Endothelial cell (in vitro differentiated cells): ENCODE measurements around the gene NXT1. TPM values are rescaled to one million over a fixed set of nuclear protein-coding genes. Genes with fewer than 3 reads are reported as not detected.

Experiments
- DNase-seq: peaks from one replicate; pipeline ENCODE4 v3.0.0; 2021; ENCODE audit warnings: low spot score
- H3K27ac Mint-ChIP-seq: one replicate; pipeline ENCODE4 v1.8.0; 2021; ENCODE audit warnings: mixed read lengths, inconsistent platforms; ENCODE audit not compliant: unreplicated experiment
- H3K27me3 Mint-ChIP-seq: one replicate; pipeline ENCODE4 v1.8.0; 2021; ENCODE audit warnings: mild to moderate bottlenecking, moderate library complexity, mixed read lengths, inconsistent platforms; ENCODE audit not compliant: unreplicated experiment
- H3K36me3 Mint-ChIP-seq: one replicate; pipeline ENCODE4 v1.8.0; 2021; ENCODE audit warnings: mild to moderate bottlenecking, low read depth, mixed read lengths, inconsistent platforms; ENCODE audit not compliant: unreplicated experiment
- H3K4me1 Mint-ChIP-seq: one replicate; pipeline ENCODE4 v1.8.0; 2021; ENCODE audit warnings: mild to moderate bottlenecking, mixed read lengths, inconsistent platforms; ENCODE audit not compliant: unreplicated experiment
- H3K4me3 Mint-ChIP-seq: one replicate; pipeline ENCODE4 v1.8.0; 2021; ENCODE audit warnings: mild to moderate bottlenecking, mixed read lengths, inconsistent platforms; ENCODE audit not compliant: unreplicated experiment
- H3K9me3 Mint-ChIP-seq: one replicate; pipeline ENCODE4 v1.8.0; 2021; ENCODE audit warnings: mixed read lengths, inconsistent platforms; ENCODE audit not compliant: unreplicated experiment
- total RNA-seq: library from RNA; stranded (reverse); fragmentation: NEBNext Ultra II Directional; extraction: Animal tissue kit (Norgen Biotek cat#: 25700); gene quantifications from one replicate; pipeline ENCODE4 v1.2.1, GENCODE V29; 2021; ENCODE audit not compliant: unreplicated experiment
- TF ChIP-seq, protein P1 (sequence below): fragments of 200-600 bp; sonication (generic); IDR thresholded peaks from one replicate; pipeline ENCODE4 v1.5.0; 2021; ENCODE audit warnings: antibody characterized with exemption; ENCODE audit not compliant: unreplicated experiment

Gene NXT1
- total RNA-seq, 1 donor from 2014 or later, result 24.5 TPM

DNA sequence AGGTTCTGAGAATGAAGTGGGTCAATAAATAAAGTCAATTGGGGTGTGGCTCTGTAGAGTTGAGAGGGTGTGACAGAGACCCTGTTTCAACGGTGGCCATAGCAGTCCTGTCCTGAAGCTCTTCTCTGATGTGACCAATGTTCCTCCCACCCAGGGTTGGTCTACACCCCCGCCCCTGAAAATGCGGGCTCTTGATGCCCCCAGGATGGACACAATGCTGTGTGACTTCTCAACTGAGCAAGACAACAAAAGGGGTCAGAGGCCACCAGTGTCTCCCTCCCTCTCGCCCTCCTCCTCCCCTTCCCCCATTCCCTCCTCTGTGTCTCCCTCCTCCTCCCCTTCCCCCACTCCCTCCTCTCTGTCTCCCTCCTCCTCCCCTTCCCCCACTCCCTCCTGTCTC lies 41.7 kb upstream of the NXT1 start:
- DNase-seq, result no peak
- Mint-ChIP-seq H3K4me3 (no peak overlapping the region), H3K36me3 (no peaks in the 10 kb centered on the region), H3K27me3 (peaks cover 5% of the 10 kb centered on the region), H3K27ac (no peak overlapping the region), H3K4me1 (peaks cover 18% of the 10 kb centered on the region), H3K9me3 (no peaks in the 10 kb centered on the region)
- TF ChIP-seq, protein P1, sequence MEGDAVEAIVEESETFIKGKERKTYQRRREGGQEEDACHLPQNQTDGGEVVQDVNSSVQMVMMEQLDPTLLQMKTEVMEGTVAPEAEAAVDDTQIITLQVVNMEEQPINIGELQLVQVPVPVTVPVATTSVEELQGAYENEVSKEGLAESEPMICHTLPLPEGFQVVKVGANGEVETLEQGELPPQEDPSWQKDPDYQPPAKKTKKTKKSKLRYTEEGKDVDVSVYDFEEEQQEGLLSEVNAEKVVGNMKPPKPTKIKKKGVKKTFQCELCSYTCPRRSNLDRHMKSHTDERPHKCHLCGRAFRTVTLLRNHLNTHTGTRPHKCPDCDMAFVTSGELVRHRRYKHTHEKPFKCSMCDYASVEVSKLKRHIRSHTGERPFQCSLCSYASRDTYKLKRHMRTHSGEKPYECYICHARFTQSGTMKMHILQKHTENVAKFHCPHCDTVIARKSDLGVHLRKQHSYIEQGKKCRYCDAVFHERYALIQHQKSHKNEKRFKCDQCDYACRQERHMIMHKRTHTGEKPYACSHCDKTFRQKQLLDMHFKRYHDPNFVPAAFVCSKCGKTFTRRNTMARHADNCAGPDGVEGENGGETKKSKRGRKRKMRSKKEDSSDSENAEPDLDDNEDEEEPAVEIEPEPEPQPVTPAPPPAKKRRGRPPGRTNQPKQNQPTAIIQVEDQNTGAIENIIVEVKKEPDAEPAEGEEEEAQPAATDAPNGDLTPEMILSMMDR, result no peak

DNA sequence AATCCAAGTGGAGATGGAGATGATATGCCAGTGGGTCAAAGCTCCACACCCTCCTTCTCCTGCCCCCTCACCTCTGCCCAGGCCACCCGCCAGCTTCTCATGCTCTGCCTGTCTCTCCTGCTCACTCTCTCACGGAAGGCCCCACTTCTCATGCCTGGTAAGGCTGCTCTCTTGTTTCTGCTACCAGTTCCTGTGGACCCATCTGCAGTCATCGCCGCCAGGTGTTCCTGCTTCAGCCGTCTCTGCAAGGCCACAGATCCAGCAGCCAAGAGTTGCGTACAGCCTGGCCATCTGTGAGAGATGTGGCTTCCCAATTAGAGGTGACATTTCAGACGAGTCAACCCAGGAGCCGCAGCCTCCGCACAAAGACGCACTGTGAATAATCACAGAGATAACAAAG lies 40.8 kb upstream of the NXT1 start:
- H3K27ac Mint-ChIP-seq, result no peak overlapping the region

DNA sequence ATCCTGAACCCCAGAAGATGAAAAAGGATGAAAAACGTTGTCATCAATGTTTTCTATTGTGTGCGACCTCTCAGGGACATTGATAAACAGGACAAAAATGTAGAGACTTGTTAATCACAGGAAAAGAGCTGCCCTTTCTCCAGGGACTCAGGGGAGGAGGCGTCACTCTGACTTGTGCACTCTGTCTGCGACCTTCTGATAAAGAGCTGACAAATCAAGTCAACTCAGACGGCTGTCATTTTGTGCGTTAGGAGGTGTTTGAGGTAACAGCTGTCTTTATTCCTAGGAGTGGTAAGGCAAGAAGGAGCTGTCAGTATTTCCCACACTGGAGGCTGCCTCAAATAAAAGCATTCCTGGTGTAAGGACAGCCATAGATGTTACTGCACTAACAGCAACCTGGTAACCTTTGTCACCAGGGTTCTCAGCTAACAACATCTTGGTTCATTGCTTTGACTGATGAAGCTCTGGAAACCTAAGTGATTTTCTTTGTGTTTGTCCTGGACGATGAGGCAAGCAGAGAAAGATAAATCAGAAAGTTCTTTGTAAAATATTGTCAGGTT lies 38.6 kb upstream of the NXT1 start:
- no peak overlapping the region for H3K4me3 Mint-ChIP-seq
- peak overlapping the region; percentile 10 for H3K27ac Mint-ChIP-seq
- H3K36me3 Mint-ChIP-seq, result no peaks in the 10 kb centered on the region
- no peak for DNase-seq
- TF ChIP-seq, protein P1, result no peak
- H3K9me3 Mint-ChIP-seq, result no peaks in the 10 kb centered on the region
- H3K27me3 Mint-ChIP-seq, result peaks cover 6% of the 10 kb centered on the region
- peaks cover 25% of the 10 kb centered on the region for H3K4me1 Mint-ChIP-seq

More for the DNA sequence above, 40.8 kb upstream of the NXT1 start:
- peaks cover 19% of the 10 kb centered on the region for H3K4me1 Mint-ChIP-seq
- TF ChIP-seq, protein P1, result no peak
- DNase-seq, result no peak
- peaks cover 6% of the 10 kb centered on the region for H3K27me3 Mint-ChIP-seq
- H3K36me3 Mint-ChIP-seq, result no peaks in the 10 kb centered on the region
- H3K9me3 Mint-ChIP-seq, result no peaks in the 10 kb centered on the region
- H3K4me3 Mint-ChIP-seq, result no peak overlapping the region

DNA sequence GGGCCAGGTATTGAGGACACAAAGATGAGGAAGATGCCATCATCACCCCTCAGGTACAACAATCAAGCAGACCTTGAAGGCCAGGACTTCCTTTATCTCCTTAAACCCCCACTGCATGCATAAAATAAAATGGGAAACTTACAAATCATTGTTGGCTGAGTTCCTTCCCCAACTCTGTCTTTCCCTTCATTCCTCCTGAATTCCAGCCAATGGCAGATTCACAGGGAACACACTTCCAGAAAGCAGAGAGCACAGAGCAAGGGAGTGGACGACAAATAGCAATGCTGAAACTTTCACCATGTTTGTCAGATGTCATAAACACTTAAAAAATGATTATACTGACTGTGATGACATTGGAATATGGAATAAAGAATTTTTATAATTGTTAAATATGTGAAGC lies 37.3 kb upstream of the NXT1 start:
- no peaks in the 10 kb centered on the region for H3K36me3 Mint-ChIP-seq

DNA sequence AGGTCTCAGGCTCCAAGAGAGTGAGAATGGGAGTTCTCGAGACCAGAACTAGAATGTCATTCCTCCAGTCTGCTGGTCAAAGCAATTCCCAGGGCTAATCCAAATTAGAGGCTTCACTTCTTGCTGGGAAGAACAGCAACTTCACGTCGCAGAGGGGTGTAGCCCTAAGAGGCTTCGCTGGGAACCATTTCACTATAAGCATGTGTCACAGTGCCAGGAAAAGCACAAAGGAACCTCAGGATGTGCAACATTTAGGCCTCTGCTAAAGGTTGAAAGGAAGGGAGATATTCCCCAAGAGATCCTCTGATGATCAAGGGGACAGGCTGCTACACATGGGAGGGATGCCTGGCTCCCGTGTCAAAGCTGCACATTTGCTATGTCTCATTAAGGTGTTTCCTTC lies 35.9 kb upstream of the NXT1 start:
- Mint-ChIP-seq H3K4me1 (peaks cover 35% of the 10 kb centered on the region), H3K4me3 (no peak overlapping the region)
- no peak for DNase-seq

More for the DNA sequence above, 37.3 kb upstream of the NXT1 start:
- TF ChIP-seq, protein P1, result no peak
- Mint-ChIP-seq H3K27ac (no peak overlapping the region), H3K27me3 (peaks cover 3% of the 10 kb centered on the region), H3K4me1 (peaks cover 33% of the 10 kb centered on the region), H3K4me3 (no peak overlapping the region), H3K9me3 (no peaks in the 10 kb centered on the region)
- DNase-seq, result no peak

More for the DNA sequence above, 35.9 kb upstream of the NXT1 start:
- no peaks in the 10 kb centered on the region for H3K9me3 Mint-ChIP-seq
- peaks cover 3% of the 10 kb centered on the region for H3K27me3 Mint-ChIP-seq
- TF ChIP-seq, protein P1, result no peak
- H3K27ac Mint-ChIP-seq, result no peak overlapping the region
- no peaks in the 10 kb centered on the region for H3K36me3 Mint-ChIP-seq
